Endothelial cell of hepatic sinusoid (primary cell): ENCODE measurements around the gene GMCL2.
"Not testable (repeated sequence)": the region's sequence is repeated elsewhere in the genome, so short reads cannot be mapped to it uniquely, and the experiment has no call there.

Source experiments
- in situ Hi-C: cut with HindIII; loops from 2 replicates; pipeline ENCODE4 v1.10.0; 2017; ENCODE audit warnings: low sequenced_read_pairs

Gene GMCL2

GRCh38 chr5:178206166-178207101, 19.3 kb upstream of the GMCL2 start:
- in situ Hi-C loops, result no loop called here

GRCh38 chr5:178205749-178206047, 18.5 kb upstream of the GMCL2 start:
- in situ Hi-C loops, result no loop called here

GRCh38 chr5:178204935-178205748, 18.0 kb upstream of the GMCL2 start:
- in situ Hi-C loops, result no loop called here

- in situ Hi-C loops, result no loop called here
These were observed 17.2 kb upstream of the GMCL2 start, which contains the start of gene HNRNPAB for GRCh38 chr5:178204182-178204934. TSS of gene HNRNPAB (plus strand) at chr5:178204533. CDS start at chr5:178204838, 305 bp downstream.

- in situ Hi-C loops, result no loop called here
These were observed 16.6 kb upstream of the GMCL2 start for GRCh38 chr5:178203670-178204181.

- in situ Hi-C loops, result no loop called here
These were observed 15.4 kb upstream of the GMCL2 start for GRCh38 chr5:178202541-178202940.

- in situ Hi-C loops, result no loop called here
These were observed 14.7 kb upstream of the GMCL2 start for GRCh38 chr5:178201927-178202235.

GRCh38 chr5:178201221-178201926, 14.2 kb upstream of the GMCL2 start:
- in situ Hi-C loops, result no loop called here

GRCh38 chr5:178199581-178200434, 12.6 kb upstream of the GMCL2 start:
- in situ Hi-C loops, result no loop called here

- in situ Hi-C loops, result no loop called here
These were observed 11.5 kb upstream of the GMCL2 start for GRCh38 chr5:178198706-178199105.

- in situ Hi-C loops, result not testable (repeated sequence)
These were observed 11.0 kb upstream of the GMCL2 start for GRCh38 chr5:178198151-178198550.

- in situ Hi-C loops, result no loop called here
These were observed 9.8 kb upstream of the GMCL2 start for GRCh38 chr5:178196986-178197385.

GRCh38 chr5:178196281-178196812, 9.2 kb upstream of the GMCL2 start:
- in situ Hi-C loops, result no loop called here

GRCh38 chr5:178194026-178194425, 6.9 kb upstream of the GMCL2 start:
- in situ Hi-C loops, result no loop called here

- in situ Hi-C loops, result no loop called here
These were observed 6.2 kb upstream of the GMCL2 start for GRCh38 chr5:178193251-178193809.

GRCh38 chr5:178192787-178193186, 5.6 kb upstream of the GMCL2 start:
- in situ Hi-C loops, result no loop called here

- in situ Hi-C loops, result no loop called here
These were observed 5.1 kb upstream of the GMCL2 start for GRCh38 chr5:178192244-178192643.

GRCh38 chr5:178191661-178192060, 4.5 kb upstream of the GMCL2 start:
- in situ Hi-C loops, result no loop called here

- in situ Hi-C loops, result no loop called here
These were observed 2.3 kb upstream of the GMCL2 start for GRCh38 chr5:178189433-178189832.
